ENCODE measurements around the gene TNFAIP8. TPM values are rescaled to one million over a fixed set of nuclear protein-coding genes. Genes with fewer than 3 reads are reported as not detected.

TNFAIP8 gene
- total and polyA plus RNA-seq, 8 donors = 5.7 to 14.2 (median 8.4) TPM

- TF ChIP-seq CTCF (IDR thresholded peaks at IDR 0.05) = no peak
- FAIRE-seq (no peak), ATAC-seq (peak in 1 of 4 donors; percentile 11), DNase-seq (no peak)
- Histone ChIP-seq H3K27me3 (no peaks in the 10 kb centered on the region), H3K4me3 (no peak overlapping the region), H3K27ac (no peak overlapping the region), H3K36me3 (no peaks in the 10 kb centered on the region), H3K9me3 (no peaks in the 10 kb centered on the region), H3K4me1 (peaks cover 0 to 21% (median 9%) of the 10 kb centered on the region in 3 donors)
- intact Hi-C loops (cut with DNase I) = loop anchor here in 1 of 3 donors (5.0 kb wide), 1 partner anchor 33 kb away; no protein-coding TSS in a partner anchor
- 82 to 90% methylated on average over 11 of the region's 11 CpGs for WGBS, 2 donors
These were observed 15.1 kb upstream of the TNFAIP8 start for GRCh38 chr5:119340597-119341218.

GRCh38 chr5:119341452-119342349, 14.1 kb upstream of the TNFAIP8 start:
- TF ChIP-seq CTCF (IDR thresholded peaks at IDR 0.05) = no peak
- Histone ChIP-seq H3K27me3 (no peaks in the 10 kb centered on the region), H3K4me1 (peaks cover 0 to 20% (median 9%) of the 10 kb centered on the region in 3 donors), H3K36me3 (no peaks in the 10 kb centered on the region), H3K4me3 (no peak overlapping the region), H3K27ac (no peak overlapping the region), H3K9me3 (no peaks in the 10 kb centered on the region)
- WGBS, 2 donors = 60 to 63% methylated on average over 6 of the region's 6 CpGs
- ATAC-seq (peak in 3 of 4 donors; percentile 33 to 61 (median 55)), DNase-seq (no peak), FAIRE-seq (no peak)
- intact Hi-C loops (cut with DNase I) = loop anchor here in 1 of 3 donors (5.0 kb wide), 1 partner anchor 34 kb away; no protein-coding TSS in a partner anchor

- WGBS, 2 donors = 95 to 100% methylated on average over 1 of the region's 1 CpG
- TF ChIP-seq CTCF (IDR thresholded peaks at IDR 0.05) = no peak
These were observed 13.4 kb upstream of the TNFAIP8 start for GRCh38 chr5:119342406-119342805.

GRCh38 chr5:119343052-119343451, 12.8 kb upstream of the TNFAIP8 start:
- Histone ChIP-seq H3K36me3 (no peaks in the 10 kb centered on the region), H3K27ac (no peak overlapping the region), H3K4me1 (peaks cover 0 to 9% (median 5%) of the 10 kb centered on the region in 3 donors), H3K9me3 (no peaks in the 10 kb centered on the region), H3K4me3 (no peak overlapping the region), H3K27me3 (no peaks in the 10 kb centered on the region)
- intact Hi-C loops (cut with DNase I) = loop anchor here in 1 of 3 donors (5.0 kb wide), 1 partner anchor 36 kb away; no protein-coding TSS in a partner anchor
- no peak for ATAC-seq
- WGBS, 2 donors = 28 to 30% methylated on average over 6 of the region's 6 CpGs
- DNase-seq = no peak
- TF ChIP-seq CTCF (IDR thresholded peaks at IDR 0.05) = no peak
- FAIRE-seq = no peak

More at GRCh38 chr5:119342406-119342805, 13.4 kb upstream of the TNFAIP8 start:
- FAIRE-seq = no peak
- H3K4me3 ChIP-seq = no peak overlapping the region
- no peaks in the 10 kb centered on the region for H3K36me3 ChIP-seq
- H3K27ac ChIP-seq = no peak overlapping the region
- no peak for ATAC-seq
- DNase-seq = no peak
- peaks cover 0 to 13% (median 5%) of the 10 kb centered on the region in 3 donors for H3K4me1 ChIP-seq
- no peaks in the 10 kb centered on the region for H3K9me3 ChIP-seq
- intact Hi-C loops (cut with DNase I) = loop anchor here in 1 of 3 donors (5.0 kb wide), 1 partner anchor 35 kb away; no protein-coding TSS in a partner anchor
- no peaks in the 10 kb centered on the region for H3K27me3 ChIP-seq
